Activated naive CD8-positive, alpha-beta T cell treated with anti-CD3 and anti-CD28 coated beads for 36 hours (primary cell): ENCODE data around the gene GIMAP6. TPM values are rescaled to one million over a fixed set of nuclear protein-coding genes. Genes with fewer than 3 reads are reported as not detected.
"Not testable (repeated sequence)": the region's sequence is repeated elsewhere in the genome, so short reads cannot be mapped to it uniquely, and the experiment has no call there.

Experiments
- DNase-seq: peaks from one replicate; pipeline ENCODE4 v3.0.0; 2021
- H3K27ac Mint-ChIP-seq: one replicate; pipeline ENCODE4 v1.8.0; 2022; ENCODE audit warnings: mild to moderate bottlenecking, moderate library complexity, mixed read lengths
- H3K27me3 Mint-ChIP-seq: one replicate; pipeline ENCODE4 v1.8.0; 2022; ENCODE audit warnings: mild to moderate bottlenecking, mixed read lengths
- H3K36me3 Mint-ChIP-seq: one replicate; pipeline ENCODE4 v1.8.0; 2021; ENCODE audit warnings: mild to moderate bottlenecking, mixed read lengths
- H3K4me1 Mint-ChIP-seq: one replicate; pipeline ENCODE4 v1.8.0; 2021; ENCODE audit warnings: mixed read lengths
- H3K4me3 Mint-ChIP-seq: one replicate; pipeline ENCODE4 v1.8.0; 2022; ENCODE audit warnings: mild to moderate bottlenecking, moderate library complexity, mixed read lengths
- H3K9me3 Mint-ChIP-seq: one replicate; pipeline ENCODE4 v1.8.0; 2022; ENCODE audit warnings: mixed read lengths
- total RNA-seq, 2 experiments: library from RNA; stranded (reverse); gene quantifications; one replicate each; pipeline ENCODE4 v1.2.3, GENCODE V29; 2021

Gene GIMAP6
- 10 to 100 TPM; 34.2 to 34.8 TPM for total RNA-seq

GRCh38 chr7:150631866-150632864 is at the start of gene GIMAP6:
Gene GIMAP6 (minus strand): TSS chr7:150632385. CDS start chr7:150630142, 2,243 bp downstream.
- peaks cover 75% of the 10 kb centered on the region for H3K36me3 Mint-ChIP-seq
- H3K27ac Mint-ChIP-seq: peak within 1 kb of the TSS; percentile 91
- H3K4me3 Mint-ChIP-seq: peak within 1 kb of the TSS; percentile 86
- peaks cover 47% of the 10 kb centered on the region for H3K4me1 Mint-ChIP-seq
- peak; percentile 29 for DNase-seq
- H3K9me3 Mint-ChIP-seq: peaks cover 29% of the 10 kb centered on the region
- no peaks in the 10 kb centered on the region for H3K27me3 Mint-ChIP-seq

GRCh38 chr7:150680364-150680763 is 48.2 kb upstream of the GIMAP6 start:
- not testable (repeated sequence) for DNase-seq, H3K4me3 Mint-ChIP-seq, H3K27me3 Mint-ChIP-seq
- peak overlapping the region; percentile 69 for H3K27ac Mint-ChIP-seq
- peaks cover 47% of the 10 kb centered on the region for H3K36me3 Mint-ChIP-seq
- peaks cover 65% of the 10 kb centered on the region for H3K4me1 Mint-ChIP-seq
- H3K9me3 Mint-ChIP-seq: peaks cover 30% of the 10 kb centered on the region

- Mint-ChIP-seq H3K4me3 (peak overlapping the region; percentile 15), H3K9me3 (peaks cover 31% of the 10 kb centered on the region)
- not testable (repeated sequence) for DNase-seq
These were observed 46.4 kb upstream of the GIMAP6 start for GRCh38 chr7:150678601-150679000.

GRCh38 chr7:150676854-150677253 is 44.7 kb upstream of the GIMAP6 start:
- H3K27ac Mint-ChIP-seq: peak overlapping the region; percentile 62
- not testable (repeated sequence) for DNase-seq, H3K27me3 Mint-ChIP-seq
- peaks cover 49% of the 10 kb centered on the region for H3K36me3 Mint-ChIP-seq
- H3K4me3 Mint-ChIP-seq: peak overlapping the region; percentile 8
- peaks cover 66% of the 10 kb centered on the region for H3K4me1 Mint-ChIP-seq
- peaks cover 32% of the 10 kb centered on the region for H3K9me3 Mint-ChIP-seq

More at GRCh38 chr7:150678601-150679000, 46.4 kb upstream of the GIMAP6 start:
- Mint-ChIP-seq H3K36me3 (peaks cover 48% of the 10 kb centered on the region), H3K27ac (peak overlapping the region; percentile 79), H3K4me1 (peaks cover 59% of the 10 kb centered on the region)
- H3K27me3 Mint-ChIP-seq: not testable (repeated sequence)

- not testable (repeated sequence) for H3K27me3 Mint-ChIP-seq, DNase-seq
- H3K4me1 Mint-ChIP-seq: peaks cover 68% of the 10 kb centered on the region
- peaks cover 29% of the 10 kb centered on the region for H3K9me3 Mint-ChIP-seq
- peak overlapping the region; percentile 8 for H3K4me3 Mint-ChIP-seq
- H3K27ac Mint-ChIP-seq: peak overlapping the region; percentile 62
- peaks cover 48% of the 10 kb centered on the region for H3K36me3 Mint-ChIP-seq
These were observed 44.1 kb upstream of the GIMAP6 start for GRCh38 chr7:150676276-150676675.

- DNase-seq: no peak
- peak overlapping the region; percentile 69 for H3K27ac Mint-ChIP-seq
- H3K36me3 Mint-ChIP-seq: peaks cover 49% of the 10 kb centered on the region
- H3K27me3 Mint-ChIP-seq: no peaks in the 10 kb centered on the region
- peaks cover 29% of the 10 kb centered on the region for H3K9me3 Mint-ChIP-seq
- H3K4me1 Mint-ChIP-seq: peaks cover 70% of the 10 kb centered on the region
- H3K4me3 Mint-ChIP-seq: no peak overlapping the region
These were observed 43.5 kb upstream of the GIMAP6 start for GRCh38 chr7:150675714-150676113.

- peaks cover 74% of the 10 kb centered on the region for H3K4me1 Mint-ChIP-seq
- H3K9me3 Mint-ChIP-seq: peaks cover 28% of the 10 kb centered on the region
- not testable (repeated sequence) for H3K4me3 Mint-ChIP-seq, DNase-seq, H3K27me3 Mint-ChIP-seq
- peak overlapping the region; percentile 68 for H3K27ac Mint-ChIP-seq
- peaks cover 51% of the 10 kb centered on the region for H3K36me3 Mint-ChIP-seq
These were observed 39.8 kb upstream of the GIMAP6 start for GRCh38 chr7:150671798-150672585.

GRCh38 chr7:150668977-150669376 is 36.8 kb upstream of the GIMAP6 start:
- DNase-seq: no peak
- peaks cover 80% of the 10 kb centered on the region for H3K4me1 Mint-ChIP-seq
- peak overlapping the region; percentile 38 for H3K4me3 Mint-ChIP-seq
- peaks cover 27% of the 10 kb centered on the region for H3K9me3 Mint-ChIP-seq
- H3K27ac Mint-ChIP-seq: peak overlapping the region; percentile 98
- no peaks in the 10 kb centered on the region for H3K27me3 Mint-ChIP-seq
- H3K36me3 Mint-ChIP-seq: peaks cover 75% of the 10 kb centered on the region

GRCh38 chr7:150668472-150668911 is 36.3 kb upstream of the GIMAP6 start:
- DNase-seq: peak; percentile 75
- Mint-ChIP-seq H3K4me1 (peaks cover 85% of the 10 kb centered on the region), H3K4me3 (peak overlapping the region; percentile 16), H3K9me3 (peaks cover 27% of the 10 kb centered on the region), H3K27ac (peak overlapping the region; percentile 98), H3K27me3 (no peaks in the 10 kb centered on the region), H3K36me3 (peaks cover 77% of the 10 kb centered on the region)

- peaks cover 87% of the 10 kb centered on the region for H3K4me1 Mint-ChIP-seq
- H3K4me3 Mint-ChIP-seq: peak overlapping the region; percentile 5
- H3K27ac Mint-ChIP-seq: peak overlapping the region; percentile 98
- H3K36me3 Mint-ChIP-seq: peaks cover 68% of the 10 kb centered on the region
- no peaks in the 10 kb centered on the region for H3K27me3 Mint-ChIP-seq
- peaks cover 18% of the 10 kb centered on the region for H3K9me3 Mint-ChIP-seq
- no peak for DNase-seq
These were observed 34.2 kb upstream of the GIMAP6 start for GRCh38 chr7:150666412-150666811.

GRCh38 chr7:150665896-150666295 is 33.7 kb upstream of the GIMAP6 start:
- Mint-ChIP-seq H3K27ac (peak overlapping the region; percentile 98), H3K4me1 (peaks cover 87% of the 10 kb centered on the region), H3K9me3 (peaks cover 18% of the 10 kb centered on the region), H3K27me3 (no peaks in the 10 kb centered on the region), H3K36me3 (peaks cover 66% of the 10 kb centered on the region), H3K4me3 (peak overlapping the region; percentile 58)
- no peak for DNase-seq

- Mint-ChIP-seq H3K4me3 (peak overlapping the region; percentile 58), H3K4me1 (peaks cover 82% of the 10 kb centered on the region), H3K9me3 (peaks cover 15% of the 10 kb centered on the region), H3K27me3 (no peaks in the 10 kb centered on the region), H3K27ac (peak overlapping the region; percentile 98), H3K36me3 (peaks cover 64% of the 10 kb centered on the region)
- DNase-seq: peak; percentile 64
These were observed 33.0 kb upstream of the GIMAP6 start for GRCh38 chr7:150665089-150665748.

- peak; percentile 16 for DNase-seq
- peaks cover 76% of the 10 kb centered on the region for H3K4me1 Mint-ChIP-seq
- peak overlapping the region; percentile 52 for H3K4me3 Mint-ChIP-seq
- H3K36me3 Mint-ChIP-seq: peaks cover 60% of the 10 kb centered on the region
- peaks cover 11% of the 10 kb centered on the region for H3K9me3 Mint-ChIP-seq
- peak overlapping the region; percentile 98 for H3K27ac Mint-ChIP-seq
- H3K27me3 Mint-ChIP-seq: no peaks in the 10 kb centered on the region
These were observed 31.8 kb upstream of the GIMAP6 start for GRCh38 chr7:150663802-150664494.

GRCh38 chr7:150662821-150663220 is 30.6 kb upstream of the GIMAP6 start:
- peaks cover 53% of the 10 kb centered on the region for H3K36me3 Mint-ChIP-seq
- peaks cover 65% of the 10 kb centered on the region for H3K4me1 Mint-ChIP-seq
- not testable (repeated sequence) for H3K4me3 Mint-ChIP-seq, DNase-seq, H3K27me3 Mint-ChIP-seq, H3K9me3 Mint-ChIP-seq
- H3K27ac Mint-ChIP-seq: peak overlapping the region; percentile 98
